ENCODE measurements around the gene MAB21L4. TPM values are rescaled to one million over a fixed set of nuclear protein-coding genes. Genes with fewer than 3 reads are reported as not detected.
A peak's percentile ranks its signal among the peaks of the same experiment; 100 is the strongest.

The MAB21L4 gene
- total RNA-seq, 1 experiment from 2014 or later = not detected

GRCh38 chr2:240906911-240907590, 11.1 kb upstream of the MAB21L4 start:
- no peaks in the 10 kb centered on the region for H3K36me3 ChIP-seq (ENCODE audit: control insufficient read depth in 1 of 2, insufficient read depth in 2 of 2, low read length in 2 of 2)
- no peak for ATAC-seq
- RAD21 ChIA-PET (ENCODE audit: low non-redundant PET in 1 of 2, low total read pairs in 2 of 2, uncharacterized antibody in 2 of 2, unreplicated experiment in 2 of 2) = no interaction called here
- CTCF ChIA-PET = interaction anchor here (1.3 kb wide), 1 partner anchor 7 kb away, joined by 3 read pairs; no protein-coding TSS in a partner anchor
- no peak overlapping the region for H3K9ac ChIP-seq (ENCODE audit: low read length)
- POLR2A ChIA-PET = no interaction called here
- peaks cover 12% of the 10 kb centered on the region; the same call in 1 of the 2 replicates for H3K27me3 ChIP-seq (ENCODE audit: insufficient read depth, low read length)
- intact Hi-C loops (cut with micrococcal nuclease) = no loop called here
- H3K79me2 ChIP-seq (ENCODE audit: insufficient read depth, low read length) = no peaks in the 10 kb centered on the region
- H3K9me3 ChIP-seq (ENCODE audit: control insufficient read depth in 1 of 2, insufficient read depth in 1 of 2, low read depth in 1 of 2, low read length in 2 of 2) = no peaks in the 10 kb centered on the region
- no peaks in the 10 kb centered on the region for H3K4me1 ChIP-seq (ENCODE audit: control insufficient read depth in 1 of 2, insufficient read depth in 2 of 2, low read length in 2 of 2)
- DNase-seq (ENCODE audit: low read depth, low spot score) = no peak
- H3K4me2 ChIP-seq (ENCODE audit: low read length) = no peak overlapping the region
- H2AFZ ChIP-seq (ENCODE audit: low read depth, low read length, poor library complexity, severe bottlenecking) = no peak overlapping the region
- no peak for TF ChIP-seq EZH2phosphoT487 (IDR thresholded peaks at IDR 0.05; ENCODE audit: borderline replicate concordance)
- no peak for TF ChIP-seq CTCF (IDR thresholded peaks at IDR 0.05 in 2 of 3, conservative IDR thresholded peaks at IDR 0.05 in 1 of 3; ENCODE audit: borderline replicate concordance in 1 of 3, insufficient read depth in 1 of 3, low read depth in 2 of 3, low read length in 2 of 3)
- TF ChIP-seq ELF1 (IDR thresholded peaks at IDR 0.05; ENCODE audit: borderline replicate concordance, low read depth) = no peak
- TF ChIP-seq EGR1 (IDR thresholded peaks at IDR 0.05; ENCODE audit: low read depth) = no peak
- H3K27ac ChIP-seq (ENCODE audit: low read depth, low read length) = no peak overlapping the region
- no TSS peak for BruUV-seq (replicated peaks)
- no peak overlapping the region for H3K4me3 ChIP-seq (replicated peaks in 1 of 2; ENCODE audit: low read depth in 1 of 2, low read length in 2 of 2)
- H3K9me2 ChIP-seq (ENCODE audit: insufficient read depth) = no peaks in the 10 kb centered on the region
- no peaks in the 10 kb centered on the region for H4K20me1 ChIP-seq (ENCODE audit: insufficient read depth)

- POLR2A ChIA-PET = no interaction called here
- H3K36me3 ChIP-seq (ENCODE audit: control insufficient read depth in 1 of 2, insufficient read depth in 2 of 2, low read length in 2 of 2) = no peaks in the 10 kb centered on the region
- no peak within 1 kb of the TSS for H3K4me2 ChIP-seq (ENCODE audit: low read length)
- ATAC-seq = 0 out of 2 replicates have a peak, but pooled peaks have one; percentile 20
- CTCF ChIA-PET = interaction anchor here (1.3 kb wide), 1 partner anchor 8 kb away, joined by 3 read pairs; no protein-coding TSS in a partner anchor
- no peaks in the 10 kb centered on the region for H3K9me3 ChIP-seq (ENCODE audit: control insufficient read depth in 1 of 2, insufficient read depth in 1 of 2, low read depth in 1 of 2, low read length in 2 of 2)
- intact Hi-C loops (cut with micrococcal nuclease) = no loop called here
- BruUV-seq (replicated peaks) = no TSS peak
- H2AFZ ChIP-seq (ENCODE audit: low read depth, low read length, poor library complexity, severe bottlenecking) = no peak within 1 kb of the TSS
- no peak for TF ChIP-seq SIN3A (IDR thresholded peaks at IDR 0.05; ENCODE audit: low read depth)
- H3K27me3 ChIP-seq (ENCODE audit: insufficient read depth, low read length) = peaks cover 12% of the 10 kb centered on the region; the same call in 1 of the 2 replicates
- H3K9me2 ChIP-seq (ENCODE audit: insufficient read depth) = no peaks in the 10 kb centered on the region
- H3K9ac ChIP-seq (ENCODE audit: low read length) = no peak within 1 kb of the TSS
- H3K4me3 ChIP-seq (replicated peaks in 1 of 2; ENCODE audit: low read depth in 1 of 2, low read length in 2 of 2) = no peak within 1 kb of the TSS
- no peak for DNase-seq (ENCODE audit: low read depth, low spot score)
- no peaks in the 10 kb centered on the region for H3K79me2 ChIP-seq (ENCODE audit: insufficient read depth, low read length)
- RAD21 ChIA-PET (ENCODE audit: low non-redundant PET in 1 of 2, low total read pairs in 2 of 2, uncharacterized antibody in 2 of 2, unreplicated experiment in 2 of 2) = no interaction called here
- H4K20me1 ChIP-seq (ENCODE audit: insufficient read depth) = no peaks in the 10 kb centered on the region
- H3K27ac ChIP-seq (ENCODE audit: low read depth, low read length) = no peak within 1 kb of the TSS
- no peaks in the 10 kb centered on the region for H3K4me1 ChIP-seq (ENCODE audit: control insufficient read depth in 1 of 2, insufficient read depth in 2 of 2, low read length in 2 of 2)
Measured at GRCh38 chr2:240906141-240906910, 10.4 kb upstream of the MAB21L4 start, which contains the start of gene CROCC2. Gene CROCC2, plus strand, starts transcription at chr2:240906336. Its CDS starts 178 bp downstream, at chr2:240906514.
